Ishikawa (cell line): ENCODE results near the gene RORC.

Source experiments
- CEBPB ChIP-seq: IDR thresholded peaks from 2 replicates; pipeline ENCODE4 v1.6.1; 2012
- CREB1 ChIP-seq: IDR thresholded peaks from 2 replicates; pipeline ENCODE4 v1.6.1; 2012; ENCODE audit warnings: low read depth
- EGR1 ChIP-seq: IDR thresholded peaks from 2 replicates; pipeline ENCODE4 v1.6.1; 2012
- EP300 ChIP-seq: IDR thresholded peaks from 2 replicates; pipeline ENCODE4 v1.6.1; 2012; ENCODE audit warnings: borderline replicate concordance
- FOXM1 ChIP-seq: IDR thresholded peaks from 2 replicates; pipeline ENCODE4 v1.6.1; 2012; ENCODE audit warnings: low read depth, borderline replicate concordance
- MAX ChIP-seq: IDR thresholded peaks from 2 replicates; pipeline ENCODE4 v1.6.1; 2012
- NFIC ChIP-seq: IDR thresholded peaks from 2 replicates; pipeline ENCODE4 v1.6.1; 2012
- RAD21 ChIP-seq: IDR thresholded peaks from 2 replicates; pipeline ENCODE4 v1.6.1; 2012; ENCODE audit warnings: low read depth
- REST ChIP-seq: IDR thresholded peaks from 2 replicates; pipeline ENCODE4 v1.6.1; 2012; ENCODE audit warnings: low read depth, mild to moderate bottlenecking
- TAF1 ChIP-seq: IDR thresholded peaks from 2 replicates; pipeline ENCODE4 v1.6.1; 2012; ENCODE audit warnings: low read depth, mild to moderate bottlenecking
- TCF12 ChIP-seq: IDR thresholded peaks from 2 replicates; pipeline ENCODE4 v1.6.1; 2012; ENCODE audit warnings: low read depth
- TEAD4 ChIP-seq: IDR thresholded peaks from 2 replicates; pipeline ENCODE4 v1.6.1; 2012
- USF1 ChIP-seq: IDR thresholded peaks from 2 replicates; pipeline ENCODE4 v1.6.1; 2012
- YY1 ChIP-seq: IDR thresholded peaks from 2 replicates; pipeline ENCODE4 v1.6.1; 2012; ENCODE audit warnings: low read depth
- ZBTB7A ChIP-seq: IDR thresholded peaks from 2 replicates; pipeline ENCODE4 v1.6.1; 2012; ENCODE audit warnings: low read depth

Gene RORC

GRCh38 chr1:151807131-151807530, 24.5 kb downstream of the RORC start:
- TF ChIP-seq RAD21 (no peak), NFIC (no peak), MAX (no peak), CREB1 (no peak), USF1 (no peak), TAF1 (no peak), ZBTB7A (no peak), REST (no peak), YY1 (no peak), TCF12 (no peak)

GRCh38 chr1:151806170-151806569, 25.4 kb downstream of the RORC start:
- TF ChIP-seq CEBPB (no peak), FOXM1 (no peak)

GRCh38 chr1:151805066-151805820, 26.4 kb downstream of the RORC start, which contains the start of gene LINGO4:
TSS of gene LINGO4 (minus strand) at chr1:151805419. CDS start at chr1:151802704, 2,715 bp downstream.
- TF ChIP-seq REST (no peak), ZBTB7A (no peak), NFIC (no peak), TCF12 (no peak), YY1 (no peak), EP300 (no peak), TEAD4 (no peak)

- no peak for TF ChIP-seq CEBPB
- no peak for TF ChIP-seq TCF12
- no peak for TF ChIP-seq MAX
- no peak for TF ChIP-seq TAF1
- TF ChIP-seq CREB1 = no peak
- no peak for TF ChIP-seq USF1
- TF ChIP-seq YY1 = no peak
- no peak for TF ChIP-seq TEAD4
- TF ChIP-seq EP300 = no peak
- TF ChIP-seq FOXM1 = no peak
- no peak for TF ChIP-seq EGR1
- TF ChIP-seq RAD21 = no peak
- TF ChIP-seq REST = no peak
These were observed 27.7 kb downstream of the RORC start for GRCh38 chr1:151803915-151804314.

- no peak for TF ChIP-seq USF1
- no peak for TF ChIP-seq EP300
- TF ChIP-seq TAF1 = no peak
- TF ChIP-seq ZBTB7A = no peak
- TF ChIP-seq TEAD4 = no peak
- no peak for TF ChIP-seq NFIC
- no peak for TF ChIP-seq CEBPB
- no peak for TF ChIP-seq EGR1
- TF ChIP-seq CREB1 = no peak
- no peak for TF ChIP-seq TCF12
These were observed 28.4 kb downstream of the RORC start for GRCh38 chr1:151803164-151803563.
